Activated naive CD4-positive, alpha-beta T cell treated with anti-CD3 and anti-CD28 coated beads, Interleukin-2, amount 50 U/mL, for 16 hours (primary cell): ENCODE results near the gene TOP3B.
"Not testable (repeated sequence)": the region's sequence is repeated elsewhere in the genome, so short reads cannot be mapped to it uniquely, and the experiment has no call there.

Source experiments
- DNase-seq: peaks from one replicate; pipeline ENCODE4 v3.0.0-alpha.2; 2020

TOP3B gene

GRCh38 chr22:21943571-21944448, 38.8 kb downstream of the TOP3B start:
- no peak for DNase-seq

DNA sequence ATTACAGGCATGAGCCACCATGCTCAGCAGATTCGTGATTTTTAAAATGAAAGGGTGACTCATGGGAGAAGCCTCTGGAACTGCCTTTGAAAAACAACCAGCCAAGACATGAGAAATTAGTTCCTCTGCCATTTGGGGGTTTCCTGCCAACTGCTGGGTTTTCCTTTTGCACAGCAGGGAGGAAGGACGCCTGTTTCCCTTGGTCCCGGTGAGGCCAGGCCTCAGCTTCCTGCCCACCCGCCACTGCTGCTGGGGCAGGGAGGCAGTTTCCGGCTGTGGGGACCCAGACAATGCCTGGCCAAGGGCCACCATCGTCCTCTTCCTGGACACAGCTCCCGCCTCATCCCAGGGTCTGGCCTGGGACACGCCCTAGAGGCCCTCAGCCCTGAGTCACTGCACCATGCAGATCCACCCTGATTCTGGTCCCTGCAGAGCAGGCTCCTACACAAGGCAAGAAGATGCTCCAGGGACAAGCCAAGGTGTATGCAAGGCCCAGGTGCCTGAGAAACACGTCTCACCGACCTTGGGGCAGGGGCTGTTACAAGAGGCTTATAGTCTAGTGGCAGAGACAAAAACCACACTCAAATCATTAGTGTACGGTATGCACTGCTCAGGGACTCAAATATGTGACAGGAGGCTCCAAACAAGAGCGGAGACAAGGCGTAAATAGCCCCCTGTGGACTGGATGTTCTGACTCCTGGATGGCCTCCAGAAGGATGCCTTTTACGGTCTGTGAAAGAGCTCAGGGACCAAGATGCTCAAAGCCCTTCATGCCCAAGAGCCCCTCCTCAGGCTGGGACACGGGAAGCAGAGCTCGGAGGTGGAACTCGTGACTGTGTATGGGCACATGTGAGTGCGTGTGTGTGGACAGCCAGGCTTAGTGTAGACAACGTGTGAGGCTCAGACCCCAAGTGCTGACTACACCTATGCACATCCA, 39.9 kb downstream of the TOP3B start:
- no peak for DNase-seq

- DNase-seq: no peak
Measured at GRCh38 chr22:21941921-21942320, 40.7 kb downstream of the TOP3B start.

DNA sequence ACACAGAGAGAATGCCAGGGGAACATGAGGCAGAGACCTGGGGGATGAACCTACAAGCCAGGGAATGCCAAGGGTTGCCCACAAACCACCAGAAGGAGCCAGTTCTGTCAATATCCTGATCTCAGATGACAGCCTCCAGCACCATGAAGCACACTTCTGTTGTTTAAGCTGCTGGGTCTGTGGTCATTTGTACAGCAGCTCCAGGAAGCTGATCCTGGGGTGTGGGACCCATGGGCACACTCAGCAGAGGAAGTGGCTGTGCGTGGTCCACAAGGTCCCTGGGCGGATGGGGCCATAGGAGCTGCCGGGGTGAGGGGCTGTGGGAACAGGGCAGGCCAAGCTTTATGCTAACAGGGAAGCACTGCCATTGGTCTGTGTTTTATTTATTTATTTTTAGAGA, 42.1 kb downstream of the TOP3B start:
- no peak for DNase-seq

DNA sequence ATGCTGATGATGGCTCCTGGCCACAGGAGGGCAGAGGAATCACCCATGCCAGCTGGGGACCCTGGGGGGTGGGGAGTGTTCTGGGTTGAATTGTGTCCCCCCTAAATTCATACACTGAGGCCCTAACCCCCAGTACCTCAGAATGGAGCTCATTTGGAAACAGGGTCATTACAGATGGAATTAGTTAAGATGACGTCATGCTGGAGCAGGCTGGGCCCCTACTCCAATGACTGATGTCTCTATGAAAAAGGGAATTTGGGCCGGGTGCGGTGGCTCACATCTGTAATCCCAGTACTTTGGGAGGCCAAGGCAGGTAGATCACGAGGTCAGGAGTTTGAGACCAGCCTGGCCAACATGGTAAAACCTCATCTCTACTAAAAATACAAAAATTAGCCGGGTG, 42.7 kb downstream of the TOP3B start:
- DNase-seq: not testable (repeated sequence)

- no peak for DNase-seq
Measured at GRCh38 chr22:21939461-21939913, 43.1 kb downstream of the TOP3B start.

GRCh38 chr22:21938906-21939305, 43.7 kb downstream of the TOP3B start:
- no peak for DNase-seq

DNA sequence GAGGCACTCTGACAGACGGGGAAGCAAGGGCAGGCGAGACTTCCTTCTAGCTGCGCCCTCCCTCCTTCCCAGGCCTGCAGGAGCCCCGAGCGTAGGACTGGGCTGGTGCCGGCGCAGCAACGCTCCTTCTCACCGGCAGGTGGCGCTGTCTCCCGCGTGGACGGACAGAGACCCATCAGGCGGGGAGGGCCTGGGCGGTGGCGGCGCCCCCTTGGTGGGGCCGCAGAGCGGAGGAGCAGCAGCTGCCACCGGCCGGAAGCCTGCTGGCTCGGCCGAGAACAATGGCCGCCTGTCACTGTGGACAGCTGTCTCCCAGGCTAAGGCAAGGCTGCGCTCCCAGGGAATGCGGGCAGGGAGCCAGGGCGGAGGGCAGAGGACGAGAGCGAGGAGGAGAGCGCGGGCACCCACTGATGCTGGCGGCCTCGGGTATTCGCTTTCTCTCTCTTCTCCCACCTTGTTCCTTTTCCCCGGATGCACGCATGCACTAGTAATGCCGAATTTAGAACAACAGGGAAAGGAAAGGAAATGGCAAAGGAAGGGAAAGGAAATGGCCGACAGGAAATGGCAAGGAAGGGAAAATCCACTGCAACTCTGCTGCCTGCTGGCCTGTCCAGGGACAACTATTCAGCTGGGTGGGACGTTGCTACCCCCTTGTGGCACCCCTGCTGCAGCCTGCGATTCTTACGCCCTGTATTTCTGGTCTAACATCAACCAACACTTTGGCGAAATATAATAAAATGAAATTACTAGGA, 44.3 kb downstream of the TOP3B start:
- DNase-seq: peak; percentile 88

- no peak for DNase-seq
Measured at GRCh38 chr22:21937821-21938070, 44.8 kb downstream of the TOP3B start.

DNA sequence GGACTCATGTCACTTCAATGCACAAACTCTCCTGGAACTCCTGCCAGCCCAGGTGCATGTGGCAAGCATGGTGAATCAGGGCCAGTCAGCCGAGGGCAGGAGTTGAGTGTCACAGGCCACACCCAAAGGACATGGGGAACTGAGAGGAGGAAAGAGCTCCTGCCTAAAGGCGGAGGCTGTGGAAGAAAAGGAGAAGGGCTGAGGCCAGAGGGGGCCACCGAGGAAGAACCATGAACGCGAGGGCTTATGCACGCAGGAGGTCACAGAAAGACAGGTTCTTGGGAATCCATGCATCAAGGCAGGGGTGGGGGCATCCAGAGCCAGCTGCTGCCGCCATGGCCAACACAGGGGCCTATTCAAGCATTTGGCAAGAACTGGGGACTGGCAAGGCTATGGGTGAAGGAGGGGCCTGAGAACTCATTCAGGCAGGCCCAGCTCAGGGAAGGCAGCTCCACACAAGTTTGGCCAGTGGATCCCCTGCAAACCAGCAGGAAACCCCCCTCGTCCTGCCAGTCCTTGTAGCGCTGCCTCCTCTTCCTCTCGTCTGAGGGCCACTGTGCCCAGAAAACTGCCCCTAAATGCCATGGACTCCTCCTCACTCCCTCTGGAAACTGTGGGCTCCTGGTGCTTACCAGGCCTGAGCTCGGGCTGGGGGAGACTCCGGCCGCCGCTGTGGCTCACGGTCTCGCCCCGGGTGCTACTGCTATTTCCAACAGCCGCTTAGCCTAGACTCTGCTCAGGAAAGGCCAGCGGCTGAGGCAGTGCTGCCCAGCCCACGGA, 45.4 kb downstream of the TOP3B start:
- no peak for DNase-seq

GRCh38 chr22:21936151-21936775, 46.3 kb downstream of the TOP3B start:
- no peak for DNase-seq

- no peak for DNase-seq
Measured at GRCh38 chr22:21933910-21934309, 48.7 kb downstream of the TOP3B start.

DNA sequence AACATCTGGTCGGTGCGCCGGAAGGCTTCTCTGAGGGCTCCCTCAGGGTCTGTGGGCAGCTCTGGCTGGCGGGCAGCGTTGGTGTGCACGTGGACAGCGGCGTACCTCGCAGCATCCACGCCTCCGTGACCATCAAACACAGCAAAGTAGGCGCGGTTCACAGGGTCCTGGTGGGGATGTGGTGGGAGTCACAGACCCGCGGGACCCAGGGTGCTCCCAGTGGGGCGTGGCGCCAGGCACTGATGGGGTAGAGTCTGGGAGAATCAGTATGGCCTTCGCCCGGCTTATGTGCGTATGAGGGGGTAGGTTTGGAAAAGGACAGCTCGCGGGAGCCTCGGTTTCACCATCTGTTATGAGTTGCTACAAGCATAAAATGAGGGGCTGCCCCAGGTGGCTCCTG, 49.2 kb downstream of the TOP3B start:
- no peak for DNase-seq

DNA sequence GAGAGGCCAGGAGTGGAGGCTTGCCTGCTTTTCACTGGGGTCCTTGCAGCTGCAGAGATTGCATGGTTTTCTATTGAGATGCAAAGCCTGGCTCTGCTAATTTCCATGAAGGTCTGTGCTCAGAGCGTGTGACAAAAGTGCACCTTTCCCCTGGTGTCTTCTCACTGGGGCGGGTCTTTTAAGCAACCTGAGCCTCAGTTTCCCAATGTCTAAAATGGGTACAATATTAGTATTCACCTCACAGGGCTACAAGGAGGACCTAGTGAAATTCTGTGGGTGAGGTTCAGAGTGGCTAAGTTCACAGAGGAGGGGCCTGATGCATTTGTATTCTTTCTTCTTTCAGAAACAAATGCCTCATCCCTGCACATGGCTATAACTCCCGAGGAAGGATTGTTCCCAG, 50.2 kb downstream of the TOP3B start:
- no peak for DNase-seq

DNA sequence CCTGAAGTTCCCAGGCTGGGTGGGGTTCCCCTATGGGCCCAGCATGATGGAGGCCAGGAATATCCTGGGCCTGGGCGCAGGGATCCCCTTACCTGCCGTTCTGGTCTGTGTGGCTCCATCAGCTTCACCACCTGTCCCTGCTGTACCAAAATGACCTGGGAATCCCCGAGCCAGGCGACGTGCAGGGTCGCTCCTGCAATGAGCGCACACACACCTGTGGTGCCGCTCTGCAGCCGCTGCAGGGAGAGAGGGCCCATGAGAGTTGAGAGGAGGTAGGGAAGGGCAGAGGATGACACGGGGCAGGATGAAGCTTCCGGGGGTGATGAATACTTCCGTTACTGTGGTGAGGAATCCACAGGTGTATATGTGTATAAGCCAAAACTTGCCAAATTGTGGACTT, 51.5 kb downstream of the TOP3B start:
- DNase-seq: no peak

GRCh38 chr22:21929253-21929652, 53.3 kb downstream of the TOP3B start:
- no peak for DNase-seq

DNA sequence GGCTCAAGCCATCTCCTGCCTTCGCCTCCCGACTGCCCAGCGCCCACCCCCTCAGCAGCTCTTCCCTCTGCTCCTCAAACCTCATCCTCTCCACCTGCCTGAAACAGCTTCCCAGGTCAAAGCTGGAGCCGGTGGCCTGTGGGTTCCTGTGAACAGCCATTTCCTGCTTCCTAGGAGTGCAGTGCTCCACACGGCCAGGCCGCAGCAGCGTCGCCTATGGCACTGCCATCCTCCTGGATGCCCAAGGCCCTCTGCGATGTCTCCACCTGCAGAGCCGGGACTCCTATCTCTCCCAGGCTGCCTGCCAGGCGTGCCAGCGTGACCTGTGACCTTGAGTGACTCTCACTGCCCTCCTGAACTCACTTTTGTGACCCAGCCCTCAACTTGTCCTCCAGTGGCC, 54.5 kb downstream of the TOP3B start:
- DNase-seq: no peak

DNA sequence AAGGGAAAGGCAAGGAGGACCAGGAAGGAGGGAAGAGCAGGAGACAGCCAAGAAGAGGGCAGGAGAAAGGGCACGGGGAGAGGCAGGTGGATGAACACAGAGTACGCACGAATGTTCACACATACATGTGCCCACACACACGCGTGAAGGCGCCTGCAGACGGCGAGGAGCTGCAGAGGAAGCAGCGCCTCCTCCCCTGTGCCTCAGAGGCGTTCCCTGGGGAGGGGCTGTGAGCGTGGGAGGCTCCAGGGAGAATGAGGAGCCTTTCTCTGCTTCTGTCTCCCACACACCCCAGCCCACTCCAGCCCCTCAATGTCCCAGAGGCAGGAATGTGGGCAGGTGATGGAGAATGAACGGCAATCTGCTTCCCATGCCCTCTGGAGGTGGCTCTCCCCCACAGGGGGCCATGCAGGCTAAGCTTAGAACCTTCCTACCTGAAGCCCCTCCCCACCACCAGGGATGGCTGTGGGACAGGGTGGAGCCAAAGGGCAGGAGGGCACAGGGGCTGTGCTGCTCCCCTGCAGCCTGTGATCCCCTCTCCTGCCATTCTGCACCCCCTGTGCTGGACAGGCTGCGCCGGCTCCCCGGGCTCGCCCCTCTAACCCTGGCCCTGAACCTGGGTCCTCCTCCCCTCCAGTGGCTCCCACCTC, 55.3 kb downstream of the TOP3B start:
- DNase-seq: no peak

DNA sequence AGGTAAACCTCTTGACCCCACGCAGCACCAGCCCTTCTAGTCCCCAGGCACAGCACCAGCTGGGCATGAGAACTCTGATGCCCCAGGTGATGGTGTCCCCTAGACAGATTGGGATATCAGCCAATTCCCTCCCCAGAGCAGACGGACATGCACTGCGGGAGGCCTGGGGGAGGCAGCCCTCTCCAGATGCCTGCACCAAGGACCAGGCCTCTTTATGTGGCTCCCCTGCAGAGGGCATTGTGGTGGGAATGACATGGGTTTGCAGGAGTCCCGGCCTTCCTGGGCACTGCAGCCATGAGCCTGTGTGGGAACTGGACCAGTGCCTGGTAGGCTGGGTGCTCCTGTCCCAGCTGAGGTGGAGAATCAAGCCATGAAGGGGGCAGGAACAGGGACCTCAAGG, 55.9 kb downstream of the TOP3B start:
- no peak for DNase-seq

- no peak for DNase-seq
Measured at GRCh38 chr22:21923163-21923561, 59.4 kb downstream of the TOP3B start.

GRCh38 chr22:21922370-21923162, 60.0 kb downstream of the TOP3B start:
- DNase-seq: no peak
